NT2/D1 (cell line): ENCODE results near the gene RND1.

Experiments
- SUZ12 ChIP-seq: IDR thresholded peaks from 2 replicates; pipeline ENCODE4 v1.6.1; 2011; ENCODE audit not compliant: insufficient read length, insufficient read depth; ENCODE audit errors: extremely low read depth
- YY1 ChIP-seq: IDR thresholded peaks from 2 replicates; pipeline ENCODE4 v1.6.1; 2011; ENCODE audit not compliant: insufficient read length, insufficient read depth
- ZNF274 ChIP-seq: IDR thresholded peaks from 2 replicates; pipeline ENCODE4 v1.6.1; 2011; ENCODE audit warnings: mild to moderate bottlenecking, low read depth, low read length

DNA sequence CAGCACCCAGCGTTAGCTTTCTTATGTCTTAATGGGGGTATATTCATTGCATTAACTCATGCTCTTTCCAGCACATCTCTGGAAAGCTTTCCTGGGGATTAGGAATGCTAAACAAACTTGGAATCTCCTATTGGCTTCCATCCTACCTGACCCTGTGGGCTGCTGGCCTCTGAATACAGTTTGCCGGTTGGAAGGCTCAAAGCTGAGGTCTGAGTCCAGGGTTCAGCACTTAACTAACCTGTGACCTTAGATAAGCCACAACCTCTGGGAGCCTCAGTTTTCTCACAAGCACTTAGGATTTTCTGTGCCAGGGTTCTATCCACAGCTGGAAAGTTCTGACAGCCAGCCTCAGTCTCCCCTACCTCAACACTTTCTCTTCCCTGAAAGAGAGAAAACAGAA, 12.9 kb upstream of the RND1 start:
- TF ChIP-seq ZNF274 = no peak
- no peak for TF ChIP-seq YY1
- no peak for TF ChIP-seq SUZ12
